GM18867 (cell line): ENCODE data around the gene NR5A1.

ENCODE experiments used
- ATAC-seq: cut with Tn5 transposase; IDR thresholded peaks from one replicate; pipeline ENCODE4 v1.9.1; 2021; ENCODE audit warnings: mild to moderate bottlenecking, moderate library complexity; ENCODE audit not compliant: unreplicated experiment

Gene NR5A1

DNA sequence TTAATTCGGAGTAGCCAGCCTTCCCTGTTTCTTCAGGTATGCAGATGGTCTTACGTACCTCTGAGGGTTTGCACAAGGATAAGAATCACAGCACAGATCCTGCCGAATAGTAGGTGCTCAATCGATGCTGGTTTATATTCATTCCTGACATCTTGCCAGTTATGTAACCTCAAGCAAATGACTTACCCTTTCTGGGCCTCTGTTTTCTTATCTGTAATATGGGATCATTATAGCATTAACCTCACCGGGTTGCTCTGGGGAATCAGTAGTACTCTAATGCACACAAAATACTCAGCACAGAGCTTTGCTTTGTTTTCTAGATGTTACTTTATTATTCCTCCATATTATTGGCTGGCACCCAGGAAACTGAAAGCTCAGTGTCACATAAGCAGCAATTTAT, 7.7 kb upstream of the NR5A1 start:
- ATAC-seq, result no peak

- ATAC-seq, result no peak
Observed at GRCh38 chr9:124514125-124514524, 6.9 kb upstream of the NR5A1 start.

DNA sequence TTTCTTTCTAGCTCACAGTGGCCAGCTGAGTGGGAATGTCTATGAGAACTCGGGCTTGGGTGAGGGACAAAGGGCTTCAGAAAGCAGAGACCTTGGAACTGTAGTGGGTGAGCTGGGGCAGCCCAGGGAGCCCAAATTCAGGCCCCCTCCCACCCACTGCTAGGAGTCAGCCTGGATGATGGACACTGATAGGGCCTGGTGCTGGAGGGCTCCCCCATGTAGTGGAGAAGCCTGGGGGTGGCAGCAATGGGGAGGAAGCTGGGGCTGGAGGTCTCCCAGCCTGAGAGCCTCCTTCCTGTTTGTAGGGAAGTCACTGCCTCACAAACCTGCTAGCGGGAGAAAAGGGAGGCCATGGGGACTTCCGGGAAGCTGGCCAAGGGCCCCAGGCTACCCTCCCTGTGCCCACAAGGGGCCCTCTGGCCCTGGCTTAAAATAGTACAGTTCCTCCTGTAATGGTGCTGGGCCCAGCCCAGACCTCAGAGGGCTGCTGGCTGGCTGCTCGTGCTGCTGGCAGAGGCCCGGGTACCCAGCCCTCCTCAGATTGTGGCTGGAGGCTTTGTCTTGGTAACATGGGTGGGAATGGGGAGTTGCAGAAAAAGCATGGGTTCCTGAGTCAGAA, 6.3 kb upstream of the NR5A1 start:
- ATAC-seq, result no peak

DNA sequence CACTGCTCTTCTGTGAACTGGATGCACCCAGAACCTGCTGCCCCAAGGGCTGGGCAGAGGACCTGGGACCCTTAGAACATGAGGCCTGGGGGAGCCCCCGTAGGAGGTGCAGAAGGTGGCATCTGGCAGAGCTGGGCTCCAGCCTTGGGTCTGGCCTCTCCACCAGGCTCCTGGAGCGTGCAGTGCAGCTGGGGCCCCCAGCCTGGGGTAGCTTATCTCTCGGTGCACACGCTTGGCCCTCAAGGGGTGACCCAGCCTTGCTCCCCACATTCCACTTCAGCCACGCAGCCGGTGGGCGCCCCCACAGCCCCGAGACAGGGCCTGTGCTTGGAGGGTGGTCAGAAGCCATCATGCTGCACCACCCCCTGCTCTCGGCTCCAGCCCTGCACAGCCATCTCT, 5.6 kb upstream of the NR5A1 start:
- ATAC-seq, result no peak

GRCh38 chr9:124511891-124512805, 4.9 kb upstream of the NR5A1 start:
- ATAC-seq, result no peak

- ATAC-seq, result no peak
Observed at GRCh38 chr9:124511426-124511840, 4.2 kb upstream of the NR5A1 start.

GRCh38 chr9:124510650-124511425, 3.6 kb upstream of the NR5A1 start:
- no peak for ATAC-seq

GRCh38 chr9:124507880-124508423, 753 bp upstream of the NR5A1 start:
- ATAC-seq, result no peak

GRCh38 chr9:124506433-124506832, 766 bp downstream of the NR5A1 start:
- no peak for ATAC-seq

DNA sequence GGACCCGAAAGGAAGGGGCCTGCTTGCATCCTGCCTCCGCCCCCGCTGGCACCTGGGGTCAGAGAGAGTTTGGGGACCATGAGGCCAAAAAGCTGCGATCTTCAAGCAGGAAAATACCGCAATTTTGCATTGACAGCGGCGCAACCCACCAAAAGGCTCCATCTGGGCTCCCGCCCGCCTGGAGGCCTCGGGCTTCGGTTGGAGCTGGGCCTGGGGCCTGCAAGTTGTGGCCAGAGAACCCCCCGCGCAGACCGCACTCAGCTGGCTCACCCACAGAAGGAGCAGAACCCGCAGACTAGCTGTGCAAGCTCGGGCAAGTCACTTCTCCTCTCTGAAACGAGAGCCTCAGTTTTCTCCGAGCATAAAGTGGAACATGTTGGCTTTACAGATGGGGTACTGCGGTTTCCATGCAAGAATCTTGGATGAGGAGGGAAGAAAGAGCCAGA, 1.3 kb downstream of the NR5A1 start:
- ATAC-seq, result no peak

- ATAC-seq, result no peak
Observed at GRCh38 chr9:124505006-124505900, 1.9 kb downstream of the NR5A1 start.

- ATAC-seq, result no peak
Observed at GRCh38 chr9:124504530-124505005, 2.6 kb downstream of the NR5A1 start.

DNA sequence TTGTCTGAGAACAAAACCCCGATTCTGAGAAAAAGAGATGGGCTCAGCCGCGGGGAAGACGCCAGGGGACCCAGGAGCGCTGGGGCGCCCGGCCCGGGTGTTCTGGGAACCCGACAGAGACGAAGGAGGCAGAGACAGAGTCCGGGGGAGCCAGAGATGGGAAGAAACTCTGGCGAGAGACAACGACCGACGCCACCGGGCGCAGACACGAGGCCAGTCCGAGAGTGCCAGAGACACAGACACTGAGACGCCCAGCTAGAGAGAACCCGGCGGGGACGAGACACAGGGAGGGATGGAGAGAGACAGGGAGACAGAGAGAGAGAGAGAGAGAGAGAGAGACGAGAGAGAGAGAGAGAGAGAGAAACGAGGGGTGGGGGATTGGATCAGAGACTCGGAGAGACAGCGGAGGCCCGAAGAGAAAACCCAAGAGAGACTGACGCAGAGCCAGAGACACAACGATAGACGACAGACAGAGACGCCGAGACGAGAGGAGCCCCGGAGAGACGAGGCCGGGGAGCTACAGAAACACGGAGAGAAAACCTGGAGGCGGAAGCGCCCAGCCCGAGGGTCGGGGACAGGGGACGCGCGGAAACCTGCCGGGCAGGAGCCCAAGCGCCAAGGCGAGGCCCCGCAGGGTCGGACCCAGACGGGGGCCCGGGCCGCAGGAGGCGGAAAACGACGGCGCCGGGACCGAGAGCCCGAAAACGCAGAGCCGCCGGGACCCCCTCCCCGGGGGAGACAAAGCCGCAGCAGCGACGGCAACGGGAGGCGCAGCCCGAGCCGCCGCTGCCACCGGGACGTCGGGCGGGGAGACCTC, 3.3 kb downstream of the NR5A1 start:
- no peak for ATAC-seq

- no peak for ATAC-seq
Observed at GRCh38 chr9:124502711-124503702, 4.2 kb downstream of the NR5A1 start.

GRCh38 chr9:124501771-124502320, 5.4 kb downstream of the NR5A1 start:
- ATAC-seq, result no peak

DNA sequence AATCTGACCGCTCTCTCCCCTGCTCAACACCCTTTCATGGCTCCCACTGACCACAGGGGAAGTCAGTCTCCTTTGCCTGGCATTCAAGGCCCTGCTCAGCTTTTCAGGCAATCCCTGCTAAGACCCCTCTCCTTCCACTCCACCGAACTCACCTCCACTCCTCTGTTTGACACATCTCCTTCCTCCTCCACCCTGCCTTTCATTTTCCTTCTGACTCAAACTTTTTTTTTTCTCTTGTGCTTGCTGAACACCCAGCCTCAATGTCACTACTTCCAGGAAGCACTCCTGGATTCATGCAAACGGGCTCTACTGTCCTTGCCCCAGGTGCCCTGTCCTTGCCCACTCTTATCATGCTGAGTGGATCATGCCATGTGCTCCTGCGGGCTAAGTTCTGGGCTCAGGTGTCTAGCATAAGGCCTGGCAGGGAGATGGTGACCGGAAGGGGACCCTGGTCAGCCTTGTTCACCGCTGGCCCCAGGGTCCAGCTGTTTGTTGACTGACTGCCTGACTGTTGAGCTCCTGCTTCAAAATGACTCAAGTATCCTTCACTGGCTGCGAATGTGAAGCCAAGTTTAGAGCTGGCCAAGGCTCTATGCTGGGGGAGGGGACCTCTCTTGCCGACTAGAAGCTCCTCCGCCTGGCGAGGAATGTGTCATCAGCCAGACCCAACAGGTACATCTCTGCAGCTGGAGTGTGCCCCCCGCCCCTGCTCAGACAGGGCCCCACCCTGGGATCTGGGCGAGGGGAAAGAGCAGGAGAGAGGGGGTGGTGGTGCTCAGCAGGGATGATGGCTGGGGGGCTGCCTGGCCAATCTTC, 6.2 kb downstream of the NR5A1 start:
- ATAC-seq, result no peak
